Hypothalamus (tissue), 51 donors: ENCODE data around the gene SLC44A4.
"Not testable (repeated sequence)": the region's sequence is repeated elsewhere in the genome, so short reads cannot be mapped to it uniquely, and the experiment has no call there.

ENCODE experiments used
- DNase-seq, 51 donors: peaks; one replicate each; lab custom pipeline; 2025; lab: John Stamatoyannopoulos, UW

The SLC44A4 gene

GRCh38 chr6:31878726-31879125 lies at the start of gene SLC44A4:
TSS of gene SLC44A4 (minus strand) at chr6:31878997. CDS start at chr6:31878980, 17 bp downstream.
- no peak for DNase-seq

GRCh38 chr6:31928672-31928939 lies 49.8 kb upstream of the SLC44A4 start:
- no peak for DNase-seq

GRCh38 chr6:31927863-31928671 lies 49.3 kb upstream of the SLC44A4 start:
- DNase-seq = no peak

GRCh38 chr6:31927242-31927862 lies 48.6 kb upstream of the SLC44A4 start, which contains the start of gene C2:
TSS of gene C2 (plus strand) at chr6:31927717. CDS start at chr6:31927753, 36 bp downstream.
- peak in 1 of 51 donors; percentile 4 for DNase-seq

GRCh38 chr6:31922942-31923341 lies 44.1 kb upstream of the SLC44A4 start:
- no peak for DNase-seq

- DNase-seq = no peak
Observed at GRCh38 chr6:31920811-31921210, 42.0 kb upstream of the SLC44A4 start.

GRCh38 chr6:31919624-31920303 lies 41.0 kb upstream of the SLC44A4 start:
- DNase-seq = no peak

GRCh38 chr6:31918069-31918720 lies 39.4 kb upstream of the SLC44A4 start:
- DNase-seq = no peak

GRCh38 chr6:31915756-31916155 lies 37.0 kb upstream of the SLC44A4 start:
- no peak for DNase-seq

- no peak for DNase-seq
Observed at GRCh38 chr6:31915351-31915750, 36.6 kb upstream of the SLC44A4 start.

GRCh38 chr6:31911826-31912585 lies 33.2 kb upstream of the SLC44A4 start:
- no peak for DNase-seq

GRCh38 chr6:31909298-31909697 lies 30.5 kb upstream of the SLC44A4 start:
- not testable (repeated sequence) for DNase-seq

GRCh38 chr6:31908791-31909190 lies 30.0 kb upstream of the SLC44A4 start:
- DNase-seq = no peak

- not testable (repeated sequence) for DNase-seq
Observed at GRCh38 chr6:31908255-31908654, 29.5 kb upstream of the SLC44A4 start.

- no peak for DNase-seq
Observed at GRCh38 chr6:31907158-31907813, 28.5 kb upstream of the SLC44A4 start.

GRCh38 chr6:31906727-31907126 lies 27.9 kb upstream of the SLC44A4 start:
- DNase-seq = not testable (repeated sequence)

GRCh38 chr6:31906122-31906521 lies 27.3 kb upstream of the SLC44A4 start:
- DNase-seq = no peak

- no peak for DNase-seq
Observed at GRCh38 chr6:31905041-31905440, 26.2 kb upstream of the SLC44A4 start.

GRCh38 chr6:31903957-31904356 lies 25.2 kb upstream of the SLC44A4 start:
- DNase-seq = no peak
